ENCODE results near the gene NUDT3.
A peak's percentile ranks its signal among the peaks of the same experiment; 100 is the strongest.
"Not testable (repeated sequence)": the region's sequence is repeated elsewhere in the genome, so short reads cannot be mapped to it uniquely, and the experiment has no call there.

The NUDT3 gene

GRCh38 chr6:34338811-34339210, 53.7 kb downstream of the NUDT3 start:
- Mint-ChIP-seq H3K27me3 (no peaks in the 10 kb centered on the region), H3K27ac (no peak overlapping the region), H3K36me3 (peaks cover 18% of the 10 kb centered on the region), H3K4me3 (no peak overlapping the region), H3K9me3 (no peaks in the 10 kb centered on the region), H3K4me1 (peaks cover 26% of the 10 kb centered on the region)
- ATAC-seq (ENCODE audit: low read depth) (no peak), DNase-seq (ENCODE audit: low spot score in 2 of 2) (no peak)

- no peak for ATAC-seq (ENCODE audit: low read depth)
- no peak for DNase-seq (ENCODE audit: low spot score in 2 of 2)
- H3K27ac Mint-ChIP-seq = peak overlapping the region; percentile 58
- H3K4me1 Mint-ChIP-seq = peaks cover 30% of the 10 kb centered on the region
- no peak overlapping the region for H3K4me3 Mint-ChIP-seq
- H3K27me3 Mint-ChIP-seq = no peaks in the 10 kb centered on the region
- no peaks in the 10 kb centered on the region for H3K9me3 Mint-ChIP-seq
- H3K36me3 Mint-ChIP-seq = peaks cover 19% of the 10 kb centered on the region
Measured at GRCh38 chr6:34338377-34338776, 54.1 kb downstream of the NUDT3 start.

- Mint-ChIP-seq H3K4me1 (peaks cover 28% of the 10 kb centered on the region), H3K4me3 (no peak overlapping the region), H3K36me3 (peaks cover 4% of the 10 kb centered on the region), H3K27ac (peak overlapping the region; percentile 26), H3K9me3 (no peaks in the 10 kb centered on the region), H3K27me3 (no peaks in the 10 kb centered on the region)
- no peak for ATAC-seq (ENCODE audit: low read depth)
- DNase-seq (ENCODE audit: low spot score in 2 of 2) = no peak
Measured at GRCh38 chr6:34334796-34335416, 57.6 kb downstream of the NUDT3 start.

- Mint-ChIP-seq H3K4me3 (no peak overlapping the region), H3K36me3 (peaks cover 4% of the 10 kb centered on the region), H3K4me1 (peaks cover 28% of the 10 kb centered on the region), H3K27ac (no peak overlapping the region), H3K9me3 (no peaks in the 10 kb centered on the region), H3K27me3 (no peaks in the 10 kb centered on the region)
- ATAC-seq (ENCODE audit: low read depth) (peak; percentile 69), DNase-seq (ENCODE audit: low spot score in 2 of 2) (no peak)
Measured at GRCh38 chr6:34333858-34334257, 58.6 kb downstream of the NUDT3 start.

GRCh38 chr6:34332251-34333198, 59.9 kb downstream of the NUDT3 start:
- H3K4me3 Mint-ChIP-seq = peak overlapping the region; percentile 73

GRCh38 chr6:34331371-34332050, 61.0 kb downstream of the NUDT3 start:
- no peak for DNase-seq (ENCODE audit: low spot score in 2 of 2)
- no peaks in the 10 kb centered on the region for H3K9me3 Mint-ChIP-seq
- H3K36me3 Mint-ChIP-seq = peaks cover 10% of the 10 kb centered on the region
- H3K27me3 Mint-ChIP-seq = no peaks in the 10 kb centered on the region
- H3K4me1 Mint-ChIP-seq = peaks cover 23% of the 10 kb centered on the region
- no peak overlapping the region for H3K4me3 Mint-ChIP-seq
- no peak overlapping the region for H3K27ac Mint-ChIP-seq
- no peak for ATAC-seq (ENCODE audit: low read depth)

More at GRCh38 chr6:34332251-34333198, 59.9 kb downstream of the NUDT3 start:
- Mint-ChIP-seq H3K4me1 (peaks cover 25% of the 10 kb centered on the region), H3K36me3 (peaks cover 4% of the 10 kb centered on the region), H3K27me3 (no peaks in the 10 kb centered on the region), H3K9me3 (no peaks in the 10 kb centered on the region), H3K27ac (peak overlapping the region; percentile 72)
- ATAC-seq (ENCODE audit: low read depth) (peak; percentile 66), DNase-seq (ENCODE audit: low spot score in 2 of 2) (no peak)

GRCh38 chr6:34329814-34330213, 62.7 kb downstream of the NUDT3 start:
- not testable (repeated sequence) for DNase-seq (ENCODE audit: low spot score in 2 of 2); ATAC-seq (ENCODE audit: low read depth); H3K36me3 Mint-ChIP-seq; H3K27me3 Mint-ChIP-seq; H3K4me3 Mint-ChIP-seq; H3K9me3 Mint-ChIP-seq; H3K27ac Mint-ChIP-seq
- peaks cover 22% of the 10 kb centered on the region for H3K4me1 Mint-ChIP-seq

GRCh38 chr6:34328969-34329368, 63.5 kb downstream of the NUDT3 start:
- H3K4me3 Mint-ChIP-seq = no peak overlapping the region
- H3K9me3 Mint-ChIP-seq = no peaks in the 10 kb centered on the region
- DNase-seq (ENCODE audit: low spot score in 2 of 2) (no peak), ATAC-seq (ENCODE audit: low read depth) (no peak)
- H3K27me3 Mint-ChIP-seq = no peaks in the 10 kb centered on the region
- H3K4me1 Mint-ChIP-seq = peaks cover 17% of the 10 kb centered on the region
- H3K36me3 Mint-ChIP-seq = peaks cover 7% of the 10 kb centered on the region
- no peak overlapping the region for H3K27ac Mint-ChIP-seq

GRCh38 chr6:34327313-34328205, 64.9 kb downstream of the NUDT3 start:
- not testable (repeated sequence) for DNase-seq (ENCODE audit: low spot score in 2 of 2); H3K27me3 Mint-ChIP-seq; H3K4me1 Mint-ChIP-seq; ATAC-seq (ENCODE audit: low read depth); H3K9me3 Mint-ChIP-seq; H3K4me3 Mint-ChIP-seq; H3K27ac Mint-ChIP-seq
- peaks cover 10% of the 10 kb centered on the region for H3K36me3 Mint-ChIP-seq

GRCh38 chr6:34325633-34326032, 66.8 kb downstream of the NUDT3 start:
- Mint-ChIP-seq H3K4me3 (no peak overlapping the region), H3K27ac (no peak overlapping the region), H3K36me3 (peaks cover 12% of the 10 kb centered on the region), H3K4me1 (no peaks in the 10 kb centered on the region), H3K9me3 (no peaks in the 10 kb centered on the region), H3K27me3 (no peaks in the 10 kb centered on the region)
- DNase-seq (ENCODE audit: low spot score in 2 of 2) (no peak), ATAC-seq (ENCODE audit: low read depth) (no peak)

- Mint-ChIP-seq H3K4me1 (no peaks in the 10 kb centered on the region), H3K36me3 (peaks cover 12% of the 10 kb centered on the region), H3K27me3 (no peaks in the 10 kb centered on the region), H3K27ac (peak overlapping the region; percentile 24), H3K9me3 (no peaks in the 10 kb centered on the region), H3K4me3 (no peak overlapping the region)
- no peak for DNase-seq (ENCODE audit: low spot score in 2 of 2)
- ATAC-seq (ENCODE audit: low read depth) = no peak
Measured at GRCh38 chr6:34324738-34325444, 67.6 kb downstream of the NUDT3 start.

- H3K4me1 Mint-ChIP-seq; H3K27me3 Mint-ChIP-seq; H3K9me3 Mint-ChIP-seq; DNase-seq (ENCODE audit: low spot score in 2 of 2); H3K4me3 Mint-ChIP-seq; ATAC-seq (ENCODE audit: low read depth): not testable (repeated sequence)
- H3K27ac Mint-ChIP-seq = peak overlapping the region; percentile 24
- peaks cover 12% of the 10 kb centered on the region for H3K36me3 Mint-ChIP-seq
Measured at GRCh38 chr6:34324221-34324620, 68.2 kb downstream of the NUDT3 start.

GRCh38 chr6:34323300-34323699, 69.2 kb downstream of the NUDT3 start:
- ATAC-seq (ENCODE audit: low read depth) (no peak), DNase-seq (ENCODE audit: low spot score in 2 of 2) (no peak)
- Mint-ChIP-seq H3K4me3 (no peak overlapping the region), H3K4me1 (peaks cover 13% of the 10 kb centered on the region), H3K27me3 (no peaks in the 10 kb centered on the region), H3K9me3 (no peaks in the 10 kb centered on the region), H3K27ac (no peak overlapping the region), H3K36me3 (peaks cover 12% of the 10 kb centered on the region)

Data from memory B cell (primary cell).